ENCODE results near the gene YRDC. TPM values are rescaled to one million over a fixed set of nuclear protein-coding genes. Genes with fewer than 3 reads are reported as not detected.

Gene YRDC
- total RNA-seq, 4 donors from 2014 or later = 19.9 to 26.0 (median 21.1) TPM

DNA sequence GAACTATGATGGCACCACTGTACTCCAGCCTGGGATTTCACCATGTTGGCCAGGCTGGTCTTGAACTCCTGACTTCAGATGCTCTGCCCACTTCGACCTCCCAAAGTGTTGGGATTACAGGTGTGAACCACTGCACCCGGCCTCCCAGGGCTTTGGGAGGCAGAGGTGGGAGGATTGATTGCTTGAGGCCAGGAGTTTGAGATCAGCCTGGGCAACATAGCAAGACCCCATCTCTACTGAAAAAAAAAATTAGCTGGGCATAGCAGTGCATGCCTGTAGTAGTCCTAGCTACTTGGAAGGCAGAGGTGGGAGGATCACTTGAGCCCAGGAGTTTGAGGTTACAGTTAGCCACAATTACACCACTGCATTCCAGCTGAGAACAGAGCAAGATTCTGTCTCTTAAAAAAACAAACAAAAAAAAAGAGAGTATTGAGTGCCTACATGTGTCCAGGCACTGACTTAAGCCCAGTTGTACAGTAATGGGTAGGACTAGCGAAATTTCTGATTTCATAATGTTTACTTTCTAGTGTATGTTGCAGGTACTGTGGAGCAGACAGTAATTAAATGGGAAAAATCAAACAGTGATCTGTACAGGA lies 10.2 kb downstream of the YRDC start:
- WGBS, 2 donors = 77 to 83% methylated on average over 1 of the region's 3 CpGs
- intact Hi-C loops (cut with DNase I) = no loop called here
- DNase-seq = no peak
- Histone ChIP-seq H3K4me1 (peaks cover 10 to 27% (median 12%) of the 10 kb centered on the region in 3 donors), H3K27me3 (peaks cover 0 to 13% (median 0%) of the 10 kb centered on the region in 4 donors), H3K27ac (no peak overlapping the region), H3K36me3 (peaks cover 0 to 37% (median 10%) of the 10 kb centered on the region in 3 donors), H3K4me3 (no peak overlapping the region), H3K9me3 (no peaks in the 10 kb centered on the region)
- TF ChIP-seq, protein P1, sequence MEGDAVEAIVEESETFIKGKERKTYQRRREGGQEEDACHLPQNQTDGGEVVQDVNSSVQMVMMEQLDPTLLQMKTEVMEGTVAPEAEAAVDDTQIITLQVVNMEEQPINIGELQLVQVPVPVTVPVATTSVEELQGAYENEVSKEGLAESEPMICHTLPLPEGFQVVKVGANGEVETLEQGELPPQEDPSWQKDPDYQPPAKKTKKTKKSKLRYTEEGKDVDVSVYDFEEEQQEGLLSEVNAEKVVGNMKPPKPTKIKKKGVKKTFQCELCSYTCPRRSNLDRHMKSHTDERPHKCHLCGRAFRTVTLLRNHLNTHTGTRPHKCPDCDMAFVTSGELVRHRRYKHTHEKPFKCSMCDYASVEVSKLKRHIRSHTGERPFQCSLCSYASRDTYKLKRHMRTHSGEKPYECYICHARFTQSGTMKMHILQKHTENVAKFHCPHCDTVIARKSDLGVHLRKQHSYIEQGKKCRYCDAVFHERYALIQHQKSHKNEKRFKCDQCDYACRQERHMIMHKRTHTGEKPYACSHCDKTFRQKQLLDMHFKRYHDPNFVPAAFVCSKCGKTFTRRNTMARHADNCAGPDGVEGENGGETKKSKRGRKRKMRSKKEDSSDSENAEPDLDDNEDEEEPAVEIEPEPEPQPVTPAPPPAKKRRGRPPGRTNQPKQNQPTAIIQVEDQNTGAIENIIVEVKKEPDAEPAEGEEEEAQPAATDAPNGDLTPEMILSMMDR (IDR thresholded peaks at IDR 0.05) = no peak
- TF ChIP-seq POLR2A (IDR thresholded peaks at IDR 0.05) = no peak

DNA sequence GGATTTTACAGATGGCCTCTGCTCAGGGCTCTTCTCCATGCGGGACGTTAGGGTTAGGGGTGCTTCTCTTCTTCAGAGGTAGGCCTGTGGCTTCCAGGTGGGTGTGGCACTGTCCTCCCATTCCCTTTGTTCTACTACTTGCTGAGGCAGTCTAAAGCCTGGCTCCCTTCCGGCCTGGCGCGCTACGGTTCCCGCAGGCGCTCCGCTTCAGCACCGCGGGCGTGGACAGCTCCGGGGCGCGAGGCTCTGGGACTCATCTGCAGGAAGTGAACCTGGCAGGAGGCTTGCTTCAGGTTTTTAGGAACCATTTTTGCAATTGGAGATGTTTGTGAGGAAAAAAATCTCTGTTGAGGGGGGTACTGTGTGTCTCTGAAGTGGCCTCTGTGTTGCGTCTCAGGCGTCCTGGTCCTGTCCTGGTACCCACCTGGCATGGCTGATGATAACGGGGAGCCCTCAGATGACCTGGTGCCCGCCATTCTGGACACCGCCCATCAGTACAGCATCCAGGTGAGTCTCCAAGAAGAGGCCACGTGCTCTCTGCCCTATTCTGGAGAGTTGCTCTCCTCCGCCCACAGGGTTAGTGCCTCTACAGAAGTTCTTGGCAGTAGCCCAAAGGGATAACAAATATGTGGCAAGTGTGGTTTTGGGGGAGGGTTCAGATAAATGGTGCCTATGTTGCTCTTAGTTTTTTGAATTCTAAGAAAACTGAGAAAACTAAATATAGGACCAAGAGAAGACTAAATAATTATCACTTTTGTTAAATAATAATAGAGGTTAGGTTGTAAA lies 12.5 kb downstream of the YRDC start:
- peak overlapping the region in 2 of 4 donors; percentile 48 to 61 for H3K4me3 ChIP-seq
- peaks cover 0 to 15% (median 0%) of the 10 kb centered on the region in 3 donors for H3K36me3 ChIP-seq
- H3K27me3 ChIP-seq = peaks cover 0 to 30% (median 0%) of the 10 kb centered on the region in 4 donors
- peaks cover 10 to 28% (median 12%) of the 10 kb centered on the region in 3 donors for H3K4me1 ChIP-seq
- intact Hi-C loops (cut with DNase I) = no loop called here
- H3K9me3 ChIP-seq = no peaks in the 10 kb centered on the region
- no peak for TF ChIP-seq POLR2A (IDR thresholded peaks at IDR 0.05)
- TF ChIP-seq, protein P1 (IDR thresholded peaks at IDR 0.05) = no peak
- H3K27ac ChIP-seq = no peak overlapping the region
- no peak for DNase-seq
- 32 to 33% methylated on average over 4 to 19 of the region's 22 CpGs for WGBS, 2 donors

DNA sequence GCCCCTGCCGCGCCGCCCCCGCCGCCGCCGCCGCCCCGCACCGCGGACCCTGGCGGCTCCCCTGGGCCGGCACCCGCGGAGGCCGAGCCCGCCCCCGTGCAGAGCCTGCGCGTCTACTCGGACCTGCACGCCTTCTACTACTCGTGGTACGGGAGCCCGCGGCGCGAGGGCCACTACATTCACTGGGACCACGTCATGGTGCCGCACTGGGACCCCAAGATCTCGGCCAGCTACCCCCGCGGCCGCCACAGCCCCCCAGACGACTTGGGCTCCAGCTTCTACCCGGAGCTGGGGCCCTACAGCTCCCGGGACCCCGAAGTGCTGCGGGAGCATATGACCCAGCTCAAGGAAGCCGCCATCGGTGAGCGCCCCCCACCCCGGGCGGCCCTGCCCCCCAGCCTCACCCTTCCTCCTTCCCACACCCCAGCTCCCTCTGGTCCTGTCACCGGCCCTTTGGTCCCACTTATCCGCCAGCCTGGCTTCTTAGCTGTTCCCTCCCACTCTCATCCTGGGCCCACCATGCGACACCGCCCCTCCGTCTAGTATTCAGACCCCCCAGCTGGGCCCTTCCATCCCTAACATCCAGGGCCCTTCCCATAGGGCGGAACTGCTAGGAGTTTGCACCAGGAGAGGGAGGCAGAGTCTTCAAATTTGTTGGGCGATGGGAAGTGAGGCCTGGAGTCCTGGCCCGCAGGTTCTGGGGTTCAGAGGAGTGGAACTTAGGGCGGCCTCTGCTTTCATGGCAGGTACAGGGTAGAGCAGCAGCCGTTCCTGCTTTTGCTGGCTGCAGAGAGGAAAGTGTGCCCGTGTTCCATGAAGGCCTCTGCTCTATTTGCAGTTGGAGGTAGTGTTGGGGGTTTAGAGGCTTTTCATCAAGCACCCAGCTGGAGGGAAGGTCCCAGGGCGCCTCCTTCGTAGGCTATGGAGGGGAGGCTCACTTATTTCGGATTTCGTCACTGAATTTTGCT lies 13.4 kb downstream of the YRDC start:
- peaks cover 10 to 28% (median 12%) of the 10 kb centered on the region in 3 donors for H3K4me1 ChIP-seq
- H3K27ac ChIP-seq = no peak overlapping the region
- no peak for DNase-seq
- intact Hi-C loops (cut with DNase I) = no loop called here
- TF ChIP-seq, protein P1 (IDR thresholded peaks at IDR 0.05) = no peak
- no peak for TF ChIP-seq POLR2A (IDR thresholded peaks at IDR 0.05)
- WGBS, 2 donors = 15 to 39% methylated on average over 3 to 23 of the region's 59 CpGs
- peaks cover 0 to 30% (median 0%) of the 10 kb centered on the region in 4 donors for H3K27me3 ChIP-seq
- no peaks in the 10 kb centered on the region for H3K9me3 ChIP-seq
- peaks cover 0 to 6% (median 0%) of the 10 kb centered on the region in 3 donors for H3K36me3 ChIP-seq
- peak overlapping the region; percentile 45 to 75 (median 54) for H3K4me3 ChIP-seq

DNA sequence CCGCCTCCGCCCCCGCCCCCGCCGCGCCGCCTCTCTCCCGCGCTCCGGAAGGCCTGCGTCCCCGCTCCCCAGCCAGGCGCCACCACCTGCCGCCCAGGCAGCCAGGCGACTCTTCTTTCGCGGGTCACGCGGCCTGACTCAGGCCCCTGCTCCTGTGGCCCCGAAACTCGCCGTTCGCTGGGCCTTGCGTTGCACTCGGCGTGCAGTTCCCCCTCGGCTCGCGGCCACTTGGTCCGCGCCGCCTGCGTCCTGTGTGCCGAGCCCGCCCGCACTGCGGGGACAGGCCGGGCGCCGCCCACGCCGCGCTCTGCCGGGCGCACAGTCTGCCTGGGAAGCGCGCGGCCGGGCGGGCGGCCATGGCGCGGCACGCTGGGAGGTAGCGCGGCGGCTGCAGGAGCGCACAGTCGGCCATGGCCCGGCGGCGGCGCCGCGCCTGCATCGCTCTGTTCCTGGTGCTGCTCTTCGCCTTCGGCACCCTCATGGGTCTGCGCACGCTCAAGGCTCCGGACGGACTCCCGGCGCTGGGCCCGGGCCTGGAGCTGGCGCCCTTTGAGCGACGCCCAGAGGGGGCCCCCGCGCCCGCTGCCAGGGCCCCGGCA lies 14.1 kb downstream of the YRDC start, which contains the start of gene MANEAL:
Gene MANEAL (plus strand): TSS at position 75 of the 599 bp plus-strand sequence. CDS start 336 bp downstream, at position 411.
- peak within 1 kb of the TSS in 2 of 4 donors; percentile 26 to 42 for H3K27ac ChIP-seq
- H3K36me3 ChIP-seq = no peaks in the 10 kb centered on the region
- peaks cover 10 to 28% (median 12%) of the 10 kb centered on the region in 3 donors for H3K4me1 ChIP-seq
- H3K4me3 ChIP-seq = peak within 1 kb of the TSS; percentile 45 to 75 (median 54)
- no peak for TF ChIP-seq POLR2A (IDR thresholded peaks at IDR 0.05)
- TF ChIP-seq, protein P1 (IDR thresholded peaks at IDR 0.05) = peak in 2 of 6 experiments; percentile 4 to 8
- no peak for DNase-seq
- intact Hi-C loops (cut with DNase I) = no loop called here
- no CpG with 5 or more reads among the region's 82 CpGs for WGBS, 2 donors
- peaks cover 0 to 37% (median 0%) of the 10 kb centered on the region in 4 donors for H3K27me3 ChIP-seq
- no peaks in the 10 kb centered on the region for H3K9me3 ChIP-seq

All from esophagus squamous epithelium (tissue), 5 donors.